Vagina (tissue), 2 donors: ENCODE data around the gene NONO. TPM values are rescaled to one million over a fixed set of nuclear protein-coding genes. Genes with fewer than 3 reads are reported as not detected.
"Not testable (repeated sequence)": the region's sequence is repeated elsewhere in the genome, so short reads cannot be mapped to it uniquely, and the experiment has no call there.

Source experiments
- DNase-seq, 2 donors: peaks; one replicate each; pipeline ENCODE4 v3.0.0-alpha.2; 2017; ENCODE audit errors: extremely low spot score in 2 of 2
- H3K27ac ChIP-seq: fragments of 200-600 bp; sonication (generic); one replicate; pipeline ENCODE4 v1.5.1; 2019
- H3K27me3 ChIP-seq: fragments of 200-600 bp; sonication (generic); one replicate; pipeline ENCODE4 v1.5.1; 2019
- H3K36me3 ChIP-seq, 2 donors: fragments of 200-600 bp; sonication (generic); one replicate each; pipeline ENCODE4 v1.5.1; 2017 to 2019
- H3K4me1 ChIP-seq: fragments of 200-600 bp; sonication (generic); one replicate; pipeline ENCODE4 v1.5.1; 2019
- H3K4me3 ChIP-seq, 2 donors: fragments of 200-600 bp; sonication (generic); 1 replicate in 1 of 2; 2 replicates in 1 of 2; pipeline ENCODE4 v1.5.1; 2016 to 2019
- H3K9me3 ChIP-seq: fragments of 200-600 bp; sonication (generic); one replicate; pipeline ENCODE4 v1.5.1; 2019
- POLR2A ChIP-seq, 2 donors: fragments of 450-650 bp; IDR thresholded peaks; one replicate each; pipeline ENCODE4 v1.6.1; 2017; ENCODE audit warnings: antibody characterized with exemption in 2 of 2, mild to moderate bottlenecking in 2 of 2, moderate library complexity in 2 of 2
- POLR2AphosphoS5 ChIP-seq, 2 donors: sonication (generic); formaldehyde crosslinking; IDR thresholded peaks; one replicate each; pipeline ENCODE4 v1.9.0; 2017; ENCODE audit warnings: antibody characterized with exemption in 2 of 2, mild to moderate bottlenecking in 2 of 2, low read depth in 1 of 2; ENCODE audit not compliant: insufficient read depth in 1 of 2
- intact Hi-C: fragments of 100-400 bp; cut with DNase I; formaldehyde crosslinking; loops from one replicate; pipeline ENCODE4 v1.15.1; 2023
- total RNA-seq: library from RNA; depleted of rRNA; stranded (reverse); fragments of >200 nt; gene quantifications from one replicate; pipeline ENCODE4 v1.2.3, GENCODE V29; 2016
- TF ChIP-seq, protein P1 (sequence below), 3 experiments: fragments of 450-650 bp in 2 of 3; fragments of 200-600 bp in 1 of 3; sonication (generic) in 1 of 3; IDR thresholded peaks; one replicate each; pipeline ENCODE4 v1.5.1; 2017 to 2019; ENCODE audit warnings: antibody characterized with exemption in 3 of 3, mild to moderate bottlenecking in 2 of 3, moderate library complexity in 2 of 3

The NONO gene
- total RNA-seq, 1 donor from 2014 or later = 171 TPM

DNA sequence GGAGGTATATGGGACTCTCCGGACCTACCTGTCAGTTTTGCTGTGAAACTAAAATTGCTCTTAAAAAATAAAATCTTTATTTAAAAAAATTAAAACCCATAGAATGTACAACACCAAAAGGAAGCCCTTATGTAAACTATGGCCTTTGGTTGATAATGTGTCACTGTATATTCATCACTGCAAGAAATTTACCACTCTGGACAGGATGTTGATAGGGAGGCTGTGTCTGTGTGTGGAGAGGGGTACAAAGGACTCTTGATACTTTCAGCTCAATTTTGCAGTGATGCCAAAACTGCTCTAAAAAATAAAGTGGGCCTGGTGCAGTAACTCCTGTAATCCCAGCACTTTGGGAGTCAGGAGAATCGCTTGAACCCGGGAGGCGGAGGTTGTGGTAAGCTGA lies 26.6 kb upstream of the NONO start:
- TF ChIP-seq POLR2AphosphoS5 (IDR thresholded peaks at IDR 0.05; ENCODE audit: insufficient read depth in 1 of 2, low read depth in 1 of 2) (no peak), POLR2A (IDR thresholded peaks at IDR 0.05) (no peak)
- TF ChIP-seq, protein P1, sequence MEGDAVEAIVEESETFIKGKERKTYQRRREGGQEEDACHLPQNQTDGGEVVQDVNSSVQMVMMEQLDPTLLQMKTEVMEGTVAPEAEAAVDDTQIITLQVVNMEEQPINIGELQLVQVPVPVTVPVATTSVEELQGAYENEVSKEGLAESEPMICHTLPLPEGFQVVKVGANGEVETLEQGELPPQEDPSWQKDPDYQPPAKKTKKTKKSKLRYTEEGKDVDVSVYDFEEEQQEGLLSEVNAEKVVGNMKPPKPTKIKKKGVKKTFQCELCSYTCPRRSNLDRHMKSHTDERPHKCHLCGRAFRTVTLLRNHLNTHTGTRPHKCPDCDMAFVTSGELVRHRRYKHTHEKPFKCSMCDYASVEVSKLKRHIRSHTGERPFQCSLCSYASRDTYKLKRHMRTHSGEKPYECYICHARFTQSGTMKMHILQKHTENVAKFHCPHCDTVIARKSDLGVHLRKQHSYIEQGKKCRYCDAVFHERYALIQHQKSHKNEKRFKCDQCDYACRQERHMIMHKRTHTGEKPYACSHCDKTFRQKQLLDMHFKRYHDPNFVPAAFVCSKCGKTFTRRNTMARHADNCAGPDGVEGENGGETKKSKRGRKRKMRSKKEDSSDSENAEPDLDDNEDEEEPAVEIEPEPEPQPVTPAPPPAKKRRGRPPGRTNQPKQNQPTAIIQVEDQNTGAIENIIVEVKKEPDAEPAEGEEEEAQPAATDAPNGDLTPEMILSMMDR (IDR thresholded peaks at IDR 0.05) = no peak
- no peaks in the 10 kb centered on the region for H3K27me3 ChIP-seq
- H3K4me1 ChIP-seq = peaks cover 15% of the 10 kb centered on the region
- DNase-seq = no peak
- intact Hi-C loops = no loop called here
- H3K36me3 ChIP-seq = no peaks in the 10 kb centered on the region
- H3K9me3 ChIP-seq = no peaks in the 10 kb centered on the region
- no peak overlapping the region for H3K4me3 ChIP-seq
- no peak overlapping the region for H3K27ac ChIP-seq

GRCh38 chrX:71268624-71269023 lies 14.8 kb upstream of the NONO start:
- H3K27ac ChIP-seq, H3K4me1 ChIP-seq, H3K27me3 ChIP-seq, DNase-seq, H3K4me3 ChIP-seq, H3K9me3 ChIP-seq, H3K36me3 ChIP-seq, intact Hi-C loops: not testable (repeated sequence)

- TF ChIP-seq, protein P1 (IDR thresholded peaks at IDR 0.05) = no peak
- TF ChIP-seq POLR2AphosphoS5 (IDR thresholded peaks at IDR 0.05; ENCODE audit: insufficient read depth in 1 of 2, low read depth in 1 of 2) (no peak), POLR2A (IDR thresholded peaks at IDR 0.05) (no peak)
- H3K27me3 ChIP-seq = no peaks in the 10 kb centered on the region
- no peak overlapping the region for H3K27ac ChIP-seq
- intact Hi-C loops = no loop called here
- no peak for DNase-seq
- no peaks in the 10 kb centered on the region for H3K4me1 ChIP-seq
- H3K36me3 ChIP-seq = no peaks in the 10 kb centered on the region
- H3K9me3 ChIP-seq = no peaks in the 10 kb centered on the region
- no peak overlapping the region for H3K4me3 ChIP-seq
Measured at GRCh38 chrX:71269801-71270395, 13.5 kb upstream of the NONO start.

GRCh38 chrX:71272313-71272712 lies 11.1 kb upstream of the NONO start:
- H3K4me1 ChIP-seq, H3K27ac ChIP-seq, intact Hi-C loops, H3K9me3 ChIP-seq, H3K27me3 ChIP-seq, H3K36me3 ChIP-seq, H3K4me3 ChIP-seq, DNase-seq: not testable (repeated sequence)

DNA sequence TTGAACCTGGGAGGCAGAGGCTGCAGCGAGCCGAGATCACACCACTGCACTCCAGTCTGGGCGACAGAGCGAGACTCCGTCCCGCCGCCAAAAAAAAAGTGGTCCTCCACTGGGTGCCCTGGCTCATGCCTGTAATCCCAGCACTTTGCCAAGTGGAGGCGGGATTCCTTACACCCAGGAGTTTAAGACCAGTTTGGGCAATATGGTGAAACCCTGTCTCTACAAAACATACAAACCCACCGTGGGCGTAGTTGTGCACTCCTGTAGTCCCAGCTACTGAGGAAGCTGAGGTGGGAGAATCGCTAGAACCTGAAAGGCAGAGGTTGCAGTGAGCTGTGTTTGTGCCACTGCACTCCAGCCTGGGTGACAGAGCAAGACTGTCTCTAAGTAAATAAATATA lies 2.1 kb upstream of the NONO start:
- peaks cover 10% of the 10 kb centered on the region for H3K4me1 ChIP-seq
- H3K36me3 ChIP-seq, H3K27ac ChIP-seq, DNase-seq, H3K4me3 ChIP-seq, H3K9me3 ChIP-seq, intact Hi-C loops, H3K27me3 ChIP-seq: not testable (repeated sequence)

DNA sequence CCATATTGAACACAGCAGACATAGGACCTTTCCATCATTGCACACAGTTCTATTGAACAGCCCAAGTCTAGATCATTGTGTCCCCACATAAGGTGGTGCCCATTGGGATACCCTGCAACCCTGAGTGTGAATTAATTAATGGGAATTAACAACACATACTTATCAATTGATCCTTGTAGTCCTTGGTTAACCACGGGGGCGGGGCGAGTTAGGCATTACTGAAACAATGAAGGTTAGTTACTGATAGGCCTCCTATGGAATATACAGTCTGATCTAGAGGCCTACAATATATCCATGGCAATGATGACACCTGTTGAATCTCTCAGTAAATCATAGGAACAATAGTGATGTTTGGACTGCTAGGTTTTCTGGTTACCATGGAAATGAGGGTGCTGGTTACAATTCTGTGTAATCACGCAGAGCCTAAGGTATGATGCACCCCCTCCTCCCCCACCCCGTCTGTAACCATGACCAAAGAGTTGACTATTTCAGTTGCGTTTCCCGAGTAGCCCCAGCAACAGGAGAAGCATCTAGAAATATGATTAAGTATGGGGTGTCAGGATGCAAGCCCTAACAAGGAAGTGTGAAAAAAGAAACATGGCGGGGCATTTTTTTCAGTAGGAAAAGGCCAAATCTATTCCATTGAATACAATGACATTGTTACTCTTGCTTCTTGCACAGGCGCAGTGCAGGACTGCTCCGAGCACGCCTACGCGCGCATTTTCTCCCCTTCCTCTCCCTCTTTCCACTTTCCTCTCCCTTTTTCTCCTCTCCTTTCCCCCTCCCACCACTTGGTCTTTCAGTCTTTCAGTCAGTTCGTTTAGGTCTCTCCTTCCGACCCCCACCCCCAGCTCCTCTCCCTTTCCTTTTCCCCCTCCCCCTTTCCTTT lies 677 bp upstream of the NONO start:
- Histone ChIP-seq H3K9me3 (no peaks in the 10 kb centered on the region), H3K4me1 (peaks cover 10% of the 10 kb centered on the region), H3K36me3 (no peaks in the 10 kb centered on the region), H3K27me3 (no peaks in the 10 kb centered on the region), H3K27ac (peak overlapping the region; percentile 85), H3K4me3 (peak overlapping the region; percentile 43 to 65)
- no peak for DNase-seq
- TF ChIP-seq, protein P1 (IDR thresholded peaks at IDR 0.05) = no peak
- TF ChIP-seq POLR2AphosphoS5 (IDR thresholded peaks at IDR 0.05; ENCODE audit: insufficient read depth in 1 of 2, low read depth in 1 of 2) (no peak), POLR2A (IDR thresholded peaks at IDR 0.05) (no peak)
- intact Hi-C loops = no loop called here
